ENCODE measurements around the gene LTBP2.

Gene LTBP2

DNA sequence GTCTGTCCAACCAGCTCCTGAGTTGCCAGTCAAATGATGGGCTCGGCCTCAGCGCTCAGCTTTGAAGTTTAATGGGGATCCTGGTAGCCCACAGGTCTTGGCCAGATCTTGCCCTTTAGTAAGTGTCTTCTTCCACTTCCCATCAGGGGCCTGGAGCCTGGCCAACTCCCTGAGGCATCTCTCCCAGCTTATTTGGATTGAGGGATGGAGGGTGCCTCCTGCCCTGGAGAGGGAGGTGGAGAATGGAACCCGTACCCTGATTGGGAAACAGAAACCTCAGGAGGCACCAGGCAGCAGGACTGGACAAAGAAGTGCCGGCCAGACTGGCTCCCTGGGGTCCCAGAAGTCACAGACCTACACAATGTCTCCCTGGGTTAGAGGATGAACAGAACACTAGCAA is 40.5 kb upstream of the LTBP2 start:
- Histone ChIP-seq H3K4me3 (ENCODE audit: low read depth, low read length) (no peak overlapping the region), H4K12ac (ENCODE audit: low read depth, low read length) (no peak overlapping the region), H4K91ac (ENCODE audit: low read depth, low read length) (no peak overlapping the region), H3K23ac (ENCODE audit: low read length) (no peak overlapping the region), H3K18ac (ENCODE audit: low read length) (no peak overlapping the region), H3K27me3 (ENCODE audit: insufficient read depth, low read length) (no peaks in the 10 kb centered on the region), H4K8ac (ENCODE audit: low read depth, low read length) (no peak overlapping the region), H2AK5ac (ENCODE audit: low read length) (no peak overlapping the region), H3K79me2 (ENCODE audit: control insufficient read depth, insufficient read depth, low read length, poor library complexity) (no peaks in the 10 kb centered on the region), H2BK12ac (ENCODE audit: low read length) (no peak overlapping the region), H3K14ac (ENCODE audit: low read length) (no peak overlapping the region), H2BK5ac (ENCODE audit: low read depth, low read length, poor library complexity) (no peak overlapping the region), H3K36me3 (ENCODE audit: control insufficient read depth in 1 of 2, insufficient read depth in 2 of 2, low read length in 2 of 2) (peaks cover 5 to 7% of the 10 kb centered on the region in 2 experiments), H3K9ac (ENCODE audit: low read length) (no peak overlapping the region), H3K4me2 (ENCODE audit: low read length) (no peak overlapping the region), H3K79me1 (ENCODE audit: low read length) (no peaks in the 10 kb centered on the region), H2AFZ (ENCODE audit: insufficient read depth, low read length, poor library complexity) (no peak overlapping the region), H3K4ac (ENCODE audit: low read depth, low read length) (no peak overlapping the region), H3K27ac (ENCODE audit: low read depth, low read length) (no peak overlapping the region), H2BK120ac (ENCODE audit: insufficient read depth, low read length, poor library complexity) (no peak overlapping the region), H3K9me3 (ENCODE audit: insufficient read depth, low read depth, low read length) (no peaks in the 10 kb centered on the region), H3K4me1 (ENCODE audit: control insufficient read depth in 1 of 2, insufficient read depth in 2 of 2, low read length in 2 of 2) (peaks cover 14 to 16% of the 10 kb centered on the region in 2 experiments)
- DNase-seq, result no peak
- WGBS (ENCODE audit: extremely low coverage, insufficient coverage, insufficient read length), result no CpG with 5 or more reads among the region's 4 CpGs

DNA sequence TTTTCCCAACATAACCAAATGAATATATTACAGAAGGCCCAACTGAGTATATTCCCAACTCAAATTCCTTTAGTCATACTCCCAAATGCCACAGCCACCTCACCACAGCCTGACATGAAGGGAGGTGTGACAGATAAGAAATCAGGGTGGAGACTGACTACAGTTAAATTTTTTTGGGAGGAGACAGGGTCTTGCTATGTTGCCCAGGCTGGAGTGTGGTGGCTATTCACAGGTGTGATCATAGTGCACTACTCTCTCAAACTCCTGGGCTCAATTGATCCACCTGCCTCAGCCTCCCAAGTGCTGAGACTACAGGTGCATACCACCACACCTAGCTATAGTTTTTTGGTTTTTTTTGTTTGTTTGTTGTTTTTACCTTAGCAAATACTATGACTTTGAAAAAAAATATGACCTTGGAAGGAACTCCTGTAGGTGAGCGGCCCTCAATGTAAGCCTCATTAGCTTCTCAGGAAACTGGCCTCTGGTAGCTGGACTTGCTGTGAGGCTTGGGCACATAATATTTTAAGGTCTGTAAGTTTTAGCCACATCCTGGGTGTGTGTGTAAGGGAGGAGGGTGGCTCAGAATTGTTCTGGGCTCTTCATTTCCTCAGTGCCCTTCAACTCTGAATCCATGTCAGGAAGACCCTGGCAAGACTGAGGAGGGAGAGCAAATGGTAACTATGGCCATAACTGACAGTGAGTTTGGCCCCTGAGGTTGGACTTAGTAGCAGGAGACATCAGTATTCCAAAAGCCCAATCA is 39.1 kb upstream of the LTBP2 start:
- no CpG with 5 or more reads among the region's 1 CpG for WGBS (ENCODE audit: extremely low coverage, insufficient coverage, insufficient read length)
- no peak overlapping the region for H3K27ac ChIP-seq (ENCODE audit: low read depth, low read length)
- H3K4me2 ChIP-seq (ENCODE audit: low read length), result no peak overlapping the region
- peaks cover 0 to 7% of the 10 kb centered on the region in 2 experiments for H3K36me3 ChIP-seq (ENCODE audit: control insufficient read depth in 1 of 2, insufficient read depth in 2 of 2, low read length in 2 of 2)
- no peak overlapping the region for H4K8ac ChIP-seq (ENCODE audit: low read depth, low read length)
- peak in 1 of 2 donors; percentile 36 for DNase-seq
- no peak overlapping the region for H3K4ac ChIP-seq (ENCODE audit: low read depth, low read length)
- H4K12ac ChIP-seq (ENCODE audit: low read depth, low read length), result no peak overlapping the region
- no peak overlapping the region for H2BK12ac ChIP-seq (ENCODE audit: low read length)
- no peak overlapping the region for H2AK5ac ChIP-seq (ENCODE audit: low read length)
- no peaks in the 10 kb centered on the region for H3K27me3 ChIP-seq (ENCODE audit: insufficient read depth, low read length)
- H3K9ac ChIP-seq (ENCODE audit: low read length), result no peak overlapping the region
- H4K91ac ChIP-seq (ENCODE audit: low read depth, low read length), result no peak overlapping the region
- no peaks in the 10 kb centered on the region for H3K79me1 ChIP-seq (ENCODE audit: low read length)
- no peak overlapping the region for H2AFZ ChIP-seq (ENCODE audit: insufficient read depth, low read length, poor library complexity)
- no peak overlapping the region for H2BK5ac ChIP-seq (ENCODE audit: low read depth, low read length, poor library complexity)
- no peak overlapping the region for H3K14ac ChIP-seq (ENCODE audit: low read length)
- no peaks in the 10 kb centered on the region for H3K79me2 ChIP-seq (ENCODE audit: control insufficient read depth, insufficient read depth, low read length, poor library complexity)
- no peaks in the 10 kb centered on the region for H3K9me3 ChIP-seq (ENCODE audit: insufficient read depth, low read depth, low read length)
- H3K4me3 ChIP-seq (ENCODE audit: low read depth, low read length), result no peak overlapping the region
- H3K23ac ChIP-seq (ENCODE audit: low read length), result no peak overlapping the region
- H3K18ac ChIP-seq (ENCODE audit: low read length), result no peak overlapping the region
- H2BK120ac ChIP-seq (ENCODE audit: insufficient read depth, low read length, poor library complexity), result no peak overlapping the region
- peaks cover 14 to 16% of the 10 kb centered on the region in 2 experiments for H3K4me1 ChIP-seq (ENCODE audit: control insufficient read depth in 1 of 2, insufficient read depth in 2 of 2, low read length in 2 of 2)

DNA sequence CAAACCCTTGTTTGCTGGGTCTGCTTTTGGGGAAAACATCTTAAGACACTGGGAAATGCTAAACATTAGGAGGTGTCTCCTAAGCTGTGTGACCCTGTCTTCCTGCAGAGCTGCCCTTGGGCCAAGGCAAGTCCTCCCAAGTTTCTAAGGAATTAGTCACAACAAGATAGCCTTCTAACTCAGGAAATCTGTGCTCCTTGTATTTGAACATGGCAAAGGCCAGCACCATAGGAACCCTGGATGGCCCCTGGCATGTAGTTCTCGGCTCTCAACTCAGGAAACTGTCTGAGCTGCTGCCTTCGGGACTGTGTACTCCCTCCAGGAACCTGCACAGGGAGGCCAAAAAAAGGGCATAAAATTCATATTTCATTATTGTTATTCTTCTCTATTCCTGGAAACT is 37.6 kb upstream of the LTBP2 start:
- Histone ChIP-seq H3K4me3 (ENCODE audit: low read depth, low read length) (no peak overlapping the region), H4K91ac (ENCODE audit: low read depth, low read length) (no peak overlapping the region), H2AK5ac (ENCODE audit: low read length) (no peak overlapping the region), H4K12ac (ENCODE audit: low read depth, low read length) (no peak overlapping the region), H3K27ac (ENCODE audit: low read depth, low read length) (no peak overlapping the region), H3K4ac (ENCODE audit: low read depth, low read length) (no peak overlapping the region), H3K4me2 (ENCODE audit: low read length) (no peak overlapping the region), H2BK120ac (ENCODE audit: insufficient read depth, low read length, poor library complexity) (no peak overlapping the region), H3K4me1 (ENCODE audit: control insufficient read depth in 1 of 2, insufficient read depth in 2 of 2, low read length in 2 of 2) (peaks cover 16% of the 10 kb centered on the region in 2 experiments), H3K14ac (ENCODE audit: low read length) (no peak overlapping the region), H3K79me2 (ENCODE audit: control insufficient read depth, insufficient read depth, low read length, poor library complexity) (no peaks in the 10 kb centered on the region), H3K36me3 (ENCODE audit: control insufficient read depth in 1 of 2, insufficient read depth in 2 of 2, low read length in 2 of 2) (peaks cover 0 to 7% of the 10 kb centered on the region in 2 experiments), H2BK5ac (ENCODE audit: low read depth, low read length, poor library complexity) (no peak overlapping the region), H2BK12ac (ENCODE audit: low read length) (no peak overlapping the region), H3K23ac (ENCODE audit: low read length) (no peak overlapping the region), H3K9me3 (ENCODE audit: insufficient read depth, low read depth, low read length) (no peaks in the 10 kb centered on the region), H2AFZ (ENCODE audit: insufficient read depth, low read length, poor library complexity) (no peak overlapping the region), H3K9ac (ENCODE audit: low read length) (no peak overlapping the region), H3K79me1 (ENCODE audit: low read length) (no peaks in the 10 kb centered on the region), H3K18ac (ENCODE audit: low read length) (no peak overlapping the region), H4K8ac (ENCODE audit: low read depth, low read length) (no peak overlapping the region), H3K27me3 (ENCODE audit: insufficient read depth, low read length) (no peaks in the 10 kb centered on the region)
- no CpG with 5 or more reads among the region's 2 CpGs for WGBS (ENCODE audit: extremely low coverage, insufficient coverage, insufficient read length)
- DNase-seq, result peak; percentile 20 to 67

DNA sequence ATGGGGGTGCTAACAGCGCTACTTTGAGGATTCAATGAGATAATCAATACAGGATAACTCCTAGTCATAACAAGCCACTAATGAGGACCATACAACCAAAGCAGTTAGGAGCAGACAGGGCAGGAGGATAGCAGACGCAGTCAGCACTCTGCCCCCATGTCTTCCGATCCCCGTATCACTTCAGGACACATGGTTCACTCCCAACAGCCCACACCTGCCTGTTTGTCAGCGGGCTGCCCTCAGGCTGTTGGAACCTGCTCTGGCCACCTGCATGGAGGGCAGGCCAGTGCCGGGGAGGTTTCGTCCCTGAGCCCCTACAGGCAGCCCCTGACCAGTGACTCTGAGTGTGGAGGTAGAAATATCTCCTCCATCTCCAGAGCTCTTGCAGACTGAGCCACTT is 37.1 kb upstream of the LTBP2 start:
- no peak overlapping the region for H3K18ac ChIP-seq (ENCODE audit: low read length)
- H3K36me3 ChIP-seq (ENCODE audit: control insufficient read depth in 1 of 2, insufficient read depth in 2 of 2, low read length in 2 of 2), result peaks cover 0 to 7% of the 10 kb centered on the region in 2 experiments
- no peak overlapping the region for H4K91ac ChIP-seq (ENCODE audit: low read depth, low read length)
- H3K27ac ChIP-seq (ENCODE audit: low read depth, low read length), result no peak overlapping the region
- no peak overlapping the region for H2BK120ac ChIP-seq (ENCODE audit: insufficient read depth, low read length, poor library complexity)
- peaks cover 16% of the 10 kb centered on the region in 2 experiments for H3K4me1 ChIP-seq (ENCODE audit: control insufficient read depth in 1 of 2, insufficient read depth in 2 of 2, low read length in 2 of 2)
- no peak overlapping the region for H2AFZ ChIP-seq (ENCODE audit: insufficient read depth, low read length, poor library complexity)
- no peak overlapping the region for H3K9ac ChIP-seq (ENCODE audit: low read length)
- H2BK5ac ChIP-seq (ENCODE audit: low read depth, low read length, poor library complexity), result no peak overlapping the region
- H3K9me3 ChIP-seq (ENCODE audit: insufficient read depth, low read depth, low read length), result no peaks in the 10 kb centered on the region
- H2BK12ac ChIP-seq (ENCODE audit: low read length), result no peak overlapping the region
- H3K79me2 ChIP-seq (ENCODE audit: control insufficient read depth, insufficient read depth, low read length, poor library complexity), result no peaks in the 10 kb centered on the region
- no peak overlapping the region for H3K4me2 ChIP-seq (ENCODE audit: low read length)
- no peaks in the 10 kb centered on the region for H3K79me1 ChIP-seq (ENCODE audit: low read length)
- no CpG with 5 or more reads among the region's 7 CpGs for WGBS (ENCODE audit: extremely low coverage, insufficient coverage, insufficient read length)
- no peak overlapping the region for H2AK5ac ChIP-seq (ENCODE audit: low read length)
- no peak overlapping the region for H3K14ac ChIP-seq (ENCODE audit: low read length)
- no peaks in the 10 kb centered on the region for H3K27me3 ChIP-seq (ENCODE audit: insufficient read depth, low read length)
- H4K8ac ChIP-seq (ENCODE audit: low read depth, low read length), result no peak overlapping the region
- no peak overlapping the region for H4K12ac ChIP-seq (ENCODE audit: low read depth, low read length)
- H3K4ac ChIP-seq (ENCODE audit: low read depth, low read length), result no peak overlapping the region
- H3K4me3 ChIP-seq (ENCODE audit: low read depth, low read length), result no peak overlapping the region
- DNase-seq, result peak; percentile 88 to 92
- no peak overlapping the region for H3K23ac ChIP-seq (ENCODE audit: low read length)

Measured in trophoblast cell (in vitro differentiated cells and primary cell).